HG03039 (cell line): ENCODE results near the gene HES7.

Source experiments
- ATAC-seq: cut with Tn5 transposase; IDR thresholded peaks from one replicate; pipeline ENCODE4 v1.9.1; 2021; ENCODE audit warnings: mild to moderate bottlenecking, moderate library complexity; ENCODE audit not compliant: unreplicated experiment

Gene HES7

DNA sequence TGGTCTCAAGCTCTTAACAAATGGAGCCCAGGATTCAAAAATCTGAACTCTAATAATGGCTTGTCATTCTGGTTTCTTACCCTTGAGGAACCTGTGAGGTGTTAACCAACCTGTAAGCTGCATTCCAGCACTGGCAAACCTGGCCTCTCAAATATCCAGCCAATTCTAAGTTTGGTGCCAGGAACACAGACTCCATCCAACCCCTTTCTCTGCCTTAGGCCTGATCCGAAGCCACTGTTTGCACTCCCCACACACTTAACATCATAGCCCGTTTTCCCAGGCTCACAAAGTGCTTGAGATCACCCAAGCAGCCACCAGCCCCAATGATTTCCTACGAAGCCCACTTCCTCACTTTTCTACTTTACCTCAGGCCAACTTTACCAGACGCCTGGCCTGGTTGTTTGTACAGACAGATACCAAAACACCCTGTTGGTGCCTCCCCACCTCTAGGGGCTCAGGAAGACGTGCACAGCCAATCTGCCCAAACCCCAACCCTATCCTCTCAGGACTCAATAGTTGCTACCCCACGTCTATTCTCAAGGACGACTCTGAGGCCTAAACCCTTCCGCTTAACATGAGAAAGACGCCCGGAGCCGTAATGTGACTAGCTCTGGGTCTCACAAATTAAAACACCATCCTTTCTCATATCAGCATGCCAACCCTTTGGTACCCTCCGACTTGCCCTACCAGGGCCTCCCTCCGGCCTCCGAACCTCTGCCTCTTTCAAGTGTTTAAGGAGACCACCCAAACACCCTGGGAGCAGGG lies 31.5 kb upstream of the HES7 start:
- ATAC-seq: no peak

DNA sequence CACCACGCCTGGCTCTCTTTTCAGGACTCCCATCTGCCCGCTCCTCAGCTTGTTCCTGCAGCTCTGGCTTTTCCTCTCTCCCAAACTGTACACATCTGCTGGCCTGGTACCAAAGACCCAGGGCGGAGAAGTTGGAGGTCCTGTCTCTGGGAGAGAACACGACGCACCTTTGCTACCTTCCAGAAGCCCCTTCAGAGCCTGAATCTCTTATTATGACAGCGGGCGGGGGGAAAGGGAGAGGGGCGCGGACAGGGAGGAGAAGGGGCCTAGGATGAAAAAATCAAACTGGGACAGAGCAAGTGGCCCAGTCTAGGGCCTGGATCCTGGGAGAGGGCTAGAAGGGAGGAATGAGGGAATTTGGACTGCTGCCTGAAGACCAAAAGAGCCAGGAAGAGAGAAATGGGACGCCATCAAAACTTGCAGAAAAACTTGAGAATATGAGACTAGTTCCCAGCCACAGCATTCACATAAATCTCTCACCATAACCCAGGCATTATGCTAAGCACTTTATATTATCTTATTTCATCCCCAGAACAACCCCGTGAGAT lies 30.8 kb upstream of the HES7 start:
- no peak for ATAC-seq

DNA sequence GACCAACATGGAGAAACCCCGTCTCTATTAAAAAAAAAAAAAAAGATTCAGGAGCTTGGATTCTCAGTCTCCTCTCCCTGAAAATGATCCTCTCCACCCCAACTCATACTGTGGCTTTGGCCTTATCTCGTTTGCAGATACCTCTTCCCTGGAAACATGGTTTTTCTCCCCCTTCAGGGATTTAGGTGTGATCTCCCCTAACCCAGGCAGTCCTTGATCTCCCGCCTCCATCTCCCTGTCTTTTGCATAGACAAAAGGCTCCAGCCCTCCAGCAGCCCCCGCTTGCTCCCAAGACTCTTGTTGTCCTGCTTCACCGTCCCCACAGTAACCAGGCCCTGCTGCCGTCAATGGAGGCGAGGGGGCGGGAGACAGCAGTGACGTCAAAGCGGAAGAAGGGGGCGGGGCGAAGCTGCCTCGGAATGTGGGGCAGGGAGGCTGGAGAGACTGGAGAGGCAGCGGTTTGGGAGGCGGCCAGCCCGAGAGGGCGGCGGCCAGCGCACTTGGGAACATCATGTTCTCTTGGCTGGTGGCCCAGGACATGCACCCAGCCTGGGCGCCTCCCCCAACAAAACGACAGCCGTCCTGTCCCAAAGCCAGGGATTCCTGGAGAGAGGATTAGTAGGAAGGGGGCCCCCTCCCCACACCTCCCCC lies 30.2 kb upstream of the HES7 start:
- no peak for ATAC-seq

DNA sequence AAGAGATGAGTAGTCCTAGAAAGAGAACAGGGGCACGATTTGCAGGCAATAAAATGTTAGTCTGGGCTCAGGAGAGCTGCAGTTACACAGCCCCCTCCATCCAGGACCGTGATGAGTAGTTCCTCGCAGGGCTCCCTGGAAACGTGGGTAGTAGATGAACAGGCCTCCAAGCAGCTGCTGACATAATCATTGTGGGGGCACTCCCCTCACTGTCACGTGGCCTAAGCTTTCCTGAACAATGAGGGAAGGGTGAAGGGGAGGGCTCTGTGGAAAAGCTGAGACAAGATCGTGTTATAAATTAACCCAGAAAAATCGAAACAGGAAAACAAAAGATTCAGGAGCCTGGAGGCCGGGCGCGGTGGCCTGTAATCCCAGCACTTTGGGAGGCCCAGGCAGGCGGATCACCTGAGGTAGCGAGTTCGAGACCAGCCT lies 29.6 kb upstream of the HES7 start:
- no peak for ATAC-seq

DNA sequence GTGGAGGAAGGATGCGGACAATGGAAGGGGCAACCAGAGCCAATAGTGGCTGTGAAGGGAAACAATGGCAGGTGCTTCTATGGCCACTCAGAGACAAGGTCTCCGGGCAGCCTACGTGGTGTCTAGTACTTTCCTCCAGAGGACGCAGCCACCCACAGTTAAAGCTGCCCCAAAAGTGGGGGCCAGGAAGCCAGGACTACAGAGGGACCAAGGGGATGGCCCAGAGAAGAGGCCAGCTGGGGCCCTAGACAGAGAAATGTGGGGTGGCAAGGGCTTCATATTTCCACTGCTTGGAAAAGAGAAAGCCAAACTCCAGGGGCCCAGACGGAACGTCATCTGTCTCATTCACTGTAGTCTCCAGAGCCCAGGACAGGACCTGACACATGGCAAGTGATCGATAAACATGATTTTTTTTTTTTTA lies 29.1 kb upstream of the HES7 start:
- no peak for ATAC-seq

DNA sequence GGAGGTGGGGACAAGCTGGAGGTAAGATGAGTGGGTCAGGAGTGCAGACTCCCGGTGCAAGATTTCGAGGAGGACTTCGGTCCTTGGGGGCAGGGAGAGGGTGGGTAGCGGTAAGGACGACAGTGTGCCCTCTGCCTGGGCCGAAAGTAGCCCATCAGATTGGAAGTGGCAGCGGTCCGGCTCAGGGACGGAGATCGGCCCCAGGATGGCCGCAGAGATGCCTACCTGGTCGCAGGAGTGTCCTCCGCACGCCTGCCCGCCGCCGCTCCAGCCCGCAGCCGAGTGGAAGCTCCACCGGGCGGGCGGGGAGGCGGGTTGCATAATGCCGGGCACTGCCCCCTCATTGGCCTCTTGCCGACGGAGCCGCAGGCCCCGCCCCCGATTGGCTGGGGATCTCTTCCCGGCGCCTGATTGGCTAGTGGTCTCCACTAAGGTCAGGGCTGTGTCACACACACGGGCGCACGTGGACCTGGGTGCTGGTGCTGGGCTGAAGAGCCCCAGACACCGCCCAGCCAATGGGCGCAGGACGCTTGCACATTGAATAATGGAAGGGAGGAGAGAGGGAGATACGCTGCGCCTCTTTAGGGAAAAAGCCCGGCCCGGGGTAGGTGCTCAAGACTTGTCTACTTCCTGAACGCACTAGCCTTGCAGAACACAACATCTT lies 28.3 kb upstream of the HES7 start, which contains the start of gene PER1:
Gene PER1, minus strand, starts transcription at position 293 of the 664 bp plus-strand sequence. CDS start 1,698 bp downstream, outside the sequence.
- peak; percentile 26 for ATAC-seq

DNA sequence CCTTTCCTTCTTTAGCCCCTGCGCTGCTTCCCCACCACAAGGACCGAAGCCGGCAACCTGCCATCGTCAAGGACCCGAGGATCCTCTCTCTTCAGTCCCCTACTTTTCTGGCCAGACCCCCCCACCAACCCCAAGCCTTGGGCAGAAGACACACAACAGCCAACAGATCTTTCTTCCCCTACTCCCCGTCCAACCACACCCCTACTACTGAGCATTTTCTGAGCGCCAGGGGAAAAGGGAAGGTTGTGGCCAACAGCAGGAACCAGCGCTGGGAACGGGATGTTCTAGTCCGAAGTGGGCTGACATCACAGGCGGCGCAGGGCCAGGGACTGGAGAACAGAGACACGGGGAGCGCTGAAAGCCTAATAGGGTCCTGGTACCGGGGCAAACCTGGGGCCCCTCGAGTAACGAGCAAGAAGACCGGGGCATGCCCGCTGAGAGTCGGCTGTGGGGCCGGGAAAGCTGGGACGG lies 27.8 kb upstream of the HES7 start:
- ATAC-seq: no peak

DNA sequence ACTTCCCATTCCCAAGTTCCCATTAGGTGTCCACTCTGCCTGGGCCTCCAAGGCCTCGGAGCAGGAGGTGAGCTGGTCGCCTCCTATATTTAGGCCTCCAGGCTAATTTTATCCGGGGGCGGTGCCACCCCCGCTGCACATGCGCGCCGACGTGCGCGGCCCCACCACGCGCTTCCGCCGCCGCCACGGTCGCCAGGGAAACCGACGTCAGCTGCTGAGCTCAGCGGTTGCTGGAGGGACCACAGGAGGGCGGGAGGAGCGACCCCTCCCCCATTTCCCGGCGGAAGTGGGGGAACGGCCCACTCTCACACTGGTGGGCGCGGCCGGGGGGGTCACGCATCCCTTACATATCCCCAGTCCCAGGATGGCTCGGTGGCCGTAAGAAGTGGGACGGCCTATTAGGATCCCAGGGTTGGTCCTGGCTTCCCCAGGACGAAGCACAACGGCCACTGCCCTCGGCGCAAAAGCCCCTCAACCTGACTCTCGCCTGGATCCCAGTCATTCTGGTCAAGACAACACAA lies 27.3 kb upstream of the HES7 start:
- peak; percentile 36 for ATAC-seq

DNA sequence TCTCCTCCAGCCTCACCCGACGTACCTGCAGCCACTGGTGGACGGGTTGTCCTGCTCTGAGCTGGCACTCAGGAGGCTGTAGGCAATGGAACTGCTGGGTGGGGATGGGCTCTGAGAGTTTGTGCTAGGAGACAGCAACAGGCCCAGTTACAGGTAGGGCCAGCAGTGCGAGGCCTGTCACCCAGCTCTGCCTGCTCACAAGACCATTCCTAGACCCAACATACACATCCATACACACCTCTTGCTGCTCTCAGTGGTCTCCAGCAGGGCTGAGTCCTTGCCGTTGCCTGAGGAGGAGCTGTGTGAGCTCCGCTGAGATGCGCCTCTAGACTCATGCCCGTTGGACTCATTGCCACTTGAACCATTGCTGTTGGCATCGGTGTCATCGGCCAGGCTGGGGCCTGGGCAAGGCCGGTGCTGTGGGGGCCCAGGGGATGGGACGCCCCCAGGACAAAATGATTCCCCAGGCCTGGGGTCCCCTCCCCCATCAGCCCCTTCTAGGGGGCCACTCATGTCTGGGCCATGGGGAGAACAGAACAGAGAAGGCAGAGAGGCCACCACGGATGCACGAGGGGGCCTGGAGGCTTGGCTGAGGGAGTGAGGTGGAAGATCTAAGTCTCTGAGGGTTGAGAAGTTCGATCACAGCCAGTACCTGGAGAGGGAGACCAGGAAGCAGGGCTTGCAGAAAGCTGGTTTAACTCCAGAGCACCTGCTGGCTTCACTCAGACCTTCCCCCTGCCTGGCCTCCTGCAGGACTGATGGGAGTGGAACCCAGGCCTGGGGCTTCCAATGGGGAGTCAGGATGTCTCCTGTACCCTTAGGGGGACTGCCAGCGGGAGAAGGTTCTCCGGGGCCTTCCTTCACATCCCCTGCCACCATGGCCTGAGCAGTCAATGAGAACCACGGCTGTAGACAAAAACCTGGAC lies 26.6 kb upstream of the HES7 start:
- ATAC-seq: no peak

DNA sequence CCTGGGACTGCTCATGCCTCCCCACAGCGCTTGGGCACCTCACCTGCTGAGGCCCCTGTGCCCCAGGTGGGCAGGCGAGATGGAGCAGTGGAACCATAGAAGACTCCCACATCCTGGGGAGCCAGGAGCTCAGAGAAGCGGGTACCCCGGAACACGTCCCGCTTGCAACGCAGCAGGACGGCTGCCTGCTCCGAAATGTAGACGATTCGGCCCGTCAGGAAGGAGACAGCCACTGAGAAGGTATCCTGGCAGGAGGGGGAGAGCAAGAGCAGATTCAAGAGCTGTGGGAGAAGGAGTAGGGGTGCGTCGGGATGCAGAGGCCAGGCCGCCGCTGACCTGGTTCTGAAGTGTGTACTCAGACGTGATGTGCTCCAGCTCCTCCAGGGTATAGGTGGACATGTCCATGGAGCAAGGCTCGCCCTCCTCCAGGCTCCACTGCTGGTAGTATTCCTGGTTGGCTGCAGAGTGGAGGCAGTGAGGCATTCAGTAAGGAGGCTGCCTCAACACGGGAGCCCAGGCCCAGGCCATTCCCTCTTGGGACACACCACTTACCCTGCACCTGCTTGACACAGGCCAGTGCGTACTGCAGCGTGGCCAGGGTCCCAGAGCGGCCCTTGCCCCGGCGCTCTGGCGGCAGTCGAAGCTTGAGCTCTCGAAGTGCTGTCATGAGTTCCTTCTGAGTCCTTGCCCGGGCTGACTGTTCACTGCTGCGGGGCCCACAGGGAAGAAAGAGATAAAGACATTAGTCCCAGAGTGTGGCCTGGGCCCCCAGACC lies 25.7 kb upstream of the HES7 start:
- ATAC-seq: no peak

DNA sequence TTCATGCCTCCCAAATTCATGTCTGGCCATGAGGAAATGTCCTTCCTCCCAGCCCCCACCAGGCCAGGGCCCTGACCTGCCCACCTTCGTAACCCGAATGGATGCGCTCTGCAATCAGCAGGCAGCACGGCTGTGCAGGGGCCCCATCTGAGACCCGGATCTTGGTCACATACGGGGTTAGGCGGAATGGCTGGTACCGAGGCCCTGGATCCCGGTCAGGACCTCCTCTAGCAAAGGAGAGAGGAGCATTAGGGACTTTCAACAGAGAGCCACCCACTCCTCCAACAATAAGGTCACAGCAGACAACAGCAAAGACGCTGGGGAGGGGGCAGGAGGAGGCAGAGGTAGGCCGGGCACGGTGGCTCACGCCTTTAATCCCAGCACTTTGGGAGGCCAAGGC lies 24.7 kb upstream of the HES7 start:
- no peak for ATAC-seq

DNA sequence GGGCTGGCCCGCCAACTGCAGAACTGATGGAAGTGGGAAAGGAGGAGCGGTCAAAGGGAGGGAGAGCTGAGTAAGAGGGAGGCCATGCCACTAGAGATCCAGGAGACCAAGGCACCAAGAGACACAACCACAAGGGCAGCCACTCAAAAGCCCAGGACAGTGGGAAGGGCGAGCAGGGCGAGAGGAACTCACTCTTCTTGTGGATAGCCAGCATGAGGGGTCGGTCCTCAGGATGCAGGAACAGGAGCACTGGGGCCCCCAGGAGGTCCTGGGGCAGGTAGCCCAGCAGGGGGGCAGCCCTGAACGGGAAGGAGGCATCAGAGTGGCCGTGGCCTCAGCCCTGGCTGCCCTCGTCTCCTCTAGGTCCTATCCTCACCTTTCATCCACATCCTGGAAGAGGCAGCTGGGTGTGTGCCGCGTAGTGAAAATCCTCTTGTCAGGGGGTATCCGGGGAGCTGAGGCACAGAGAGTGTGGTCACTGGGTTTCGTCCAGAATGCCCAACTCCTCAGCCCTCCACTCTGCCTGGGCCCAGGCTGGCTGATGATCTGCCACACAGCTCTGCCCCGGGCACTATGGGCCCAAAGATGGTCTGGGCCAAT lies 24.0 kb upstream of the HES7 start:
- no peak for ATAC-seq

DNA sequence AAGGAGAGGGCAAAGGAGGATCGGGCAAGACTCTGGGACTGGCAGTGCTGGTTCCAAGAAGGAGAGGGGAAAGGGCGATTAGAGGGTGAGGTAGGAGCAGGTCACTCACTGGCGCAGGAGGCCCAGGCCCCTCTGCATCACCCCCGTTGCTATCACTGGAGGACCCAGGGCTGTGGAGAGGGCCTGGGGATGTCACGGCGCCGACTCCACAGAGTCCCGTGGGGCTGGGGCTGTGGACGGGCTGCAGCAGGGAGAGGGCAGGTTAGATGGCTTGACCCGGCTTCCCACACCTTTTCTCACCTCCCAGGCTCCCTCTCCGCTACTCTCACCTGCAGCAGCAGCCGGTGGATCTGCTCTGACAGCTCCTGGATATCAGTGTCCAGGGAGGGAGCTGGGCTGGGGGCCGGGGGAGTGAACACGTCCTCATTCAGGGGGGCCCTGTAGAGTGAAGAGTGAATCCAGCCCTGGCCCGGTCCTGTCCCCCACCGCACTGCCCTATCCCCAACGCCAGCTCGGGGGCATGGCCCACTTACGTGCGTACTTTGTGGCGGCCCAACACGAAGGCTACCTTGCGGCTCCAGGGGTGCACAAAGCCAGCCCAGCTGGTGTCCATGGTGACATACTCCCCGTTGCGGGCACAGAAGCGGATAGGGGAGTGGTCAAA lies 23.4 kb upstream of the HES7 start:
- ATAC-seq: no peak

DNA sequence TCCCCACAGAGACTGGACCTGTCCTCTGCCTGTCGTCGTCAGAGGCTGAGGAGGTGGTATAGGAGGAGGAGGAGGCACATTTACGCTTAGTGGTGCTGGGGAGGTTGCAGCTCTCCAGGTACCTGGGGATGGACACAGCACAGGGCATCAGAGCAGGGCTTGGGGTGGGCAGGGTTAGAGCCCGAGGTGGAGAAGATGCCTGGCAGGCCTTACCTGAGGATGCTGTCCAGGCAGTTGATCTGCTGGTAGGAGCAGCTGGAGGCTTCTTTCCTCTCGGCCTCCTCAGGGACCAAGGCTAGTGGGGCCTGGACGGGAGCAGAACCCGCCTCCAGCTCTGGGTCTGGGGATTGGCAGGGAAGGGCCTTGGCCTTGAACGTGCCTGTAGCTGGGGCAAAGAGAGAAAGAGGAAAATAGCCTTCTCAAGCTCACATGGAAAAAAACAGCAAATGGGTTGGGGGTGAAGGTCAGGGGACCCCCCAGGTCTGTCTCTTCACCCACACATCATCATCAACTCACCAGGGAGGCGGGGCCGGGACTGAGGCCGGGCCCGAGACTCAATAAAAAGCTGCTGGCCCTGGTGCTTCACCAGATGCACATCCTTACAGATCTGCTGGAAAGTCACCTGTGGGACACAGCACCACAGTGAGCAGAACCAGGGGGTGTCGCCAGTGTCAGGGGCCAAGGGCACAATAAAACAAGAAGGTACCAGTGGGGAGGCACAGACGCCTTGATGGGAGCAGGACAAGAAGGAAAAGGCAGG lies 22.7 kb upstream of the HES7 start:
- no peak for ATAC-seq

DNA sequence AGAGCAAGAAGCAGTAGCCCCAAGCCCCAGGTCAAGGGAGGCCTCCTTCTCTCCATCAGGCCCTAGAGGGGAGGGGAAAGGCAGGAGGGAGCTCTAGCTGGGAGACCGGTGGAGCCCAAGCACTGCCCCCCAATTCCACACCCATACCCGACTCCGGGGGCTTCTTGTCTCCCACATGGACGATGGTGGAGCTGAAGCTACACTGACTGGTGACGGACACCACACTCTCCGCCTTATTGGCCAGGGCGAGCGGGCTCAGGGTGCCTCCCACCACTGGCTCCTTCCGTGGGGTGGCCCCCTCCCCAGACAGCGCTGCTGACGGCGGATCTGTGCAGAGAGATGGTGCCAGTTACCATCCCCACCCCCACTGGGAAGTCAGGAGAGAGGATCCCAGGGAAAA lies 21.9 kb upstream of the HES7 start:
- ATAC-seq: no peak

DNA sequence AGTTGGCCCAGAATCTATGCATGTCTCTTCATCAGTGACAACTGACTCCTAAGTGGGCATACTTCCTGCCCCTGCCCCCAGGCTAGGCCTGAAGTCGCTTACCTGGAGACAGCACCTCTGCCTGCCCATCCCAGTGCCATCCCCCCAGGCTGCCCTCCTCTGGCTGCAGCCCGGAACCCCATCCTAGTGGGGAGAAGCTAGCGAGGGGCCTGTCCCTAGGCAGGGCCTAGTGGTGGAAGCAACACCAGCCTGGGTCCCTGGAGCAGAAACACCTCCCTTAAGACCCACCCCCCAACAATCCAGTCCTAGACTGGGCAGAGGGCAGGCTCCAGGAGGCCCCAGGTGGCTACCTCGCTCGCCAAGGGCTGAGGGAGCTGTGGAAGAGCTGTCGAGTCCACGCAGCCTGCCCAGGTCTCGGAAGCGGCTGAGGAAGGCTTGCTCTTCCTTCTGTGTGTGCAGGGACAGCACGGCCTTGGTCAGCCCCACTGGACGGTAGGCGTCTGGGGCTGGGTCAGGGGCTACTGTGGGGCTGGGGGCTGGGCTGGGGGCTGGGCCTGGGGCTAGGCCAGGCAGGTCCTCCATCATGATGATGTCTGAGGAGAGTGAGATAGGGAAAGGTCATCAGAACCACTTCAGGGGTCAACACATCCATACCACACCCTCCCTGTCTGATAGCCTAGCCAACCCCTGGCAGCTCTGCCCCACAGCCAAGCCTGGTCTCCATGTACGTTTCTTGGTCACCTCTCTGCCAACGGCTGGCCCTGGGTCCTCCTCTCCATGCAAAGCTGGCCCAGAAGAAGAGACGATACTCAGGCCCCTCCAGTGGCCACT lies 20.7 kb upstream of the HES7 start:
- no peak for ATAC-seq
